Activated CD4-positive, alpha-beta T cell treated with anti-CD3 and anti-CD28 coated beads, Interleukin-2, amount 10 ng/mL, durations not matched to agents 24 days and 14 days (primary cell): ENCODE data around the gene TEX11. TPM values are rescaled to one million over a fixed set of nuclear protein-coding genes. Genes with fewer than 3 reads are reported as not detected.
"Not testable (repeated sequence)": the region's sequence is repeated elsewhere in the genome, so short reads cannot be mapped to it uniquely, and the experiment has no call there.

Experiments used
- DNase-seq: peaks from one replicate; pipeline ENCODE4 v3.0.0; 2022
- H3K27ac Mint-ChIP-seq: one replicate; pipeline ENCODE4 v1.8.0; 2022; ENCODE audit warnings: mild to moderate bottlenecking, mixed read lengths
- H3K27me3 Mint-ChIP-seq: one replicate; pipeline ENCODE4 v1.8.0; 2022; ENCODE audit warnings: mixed read lengths
- H3K36me3 Mint-ChIP-seq: one replicate; pipeline ENCODE4 v1.8.0; 2022; ENCODE audit warnings: low read depth, mild to moderate bottlenecking, mixed read lengths
- H3K4me1 Mint-ChIP-seq: one replicate; pipeline ENCODE4 v1.8.0; 2021; ENCODE audit warnings: mixed read lengths
- H3K4me3 Mint-ChIP-seq: one replicate; pipeline ENCODE4 v1.8.0; 2022; ENCODE audit warnings: mild to moderate bottlenecking, moderate library complexity, mixed read lengths
- H3K9me3 Mint-ChIP-seq: one replicate; pipeline ENCODE4 v1.8.0; 2021; ENCODE audit warnings: mixed read lengths
- intact Hi-C: fragments of 100-400 bp; cut with micrococcal nuclease; formaldehyde crosslinking; loops from one replicate; pipeline ENCODE4 v1.15.1; 2023
- total RNA-seq: library from RNA; stranded (reverse); gene quantifications from 2 replicates; pipeline ENCODE4 v1.2.3, GENCODE V29; 2022

The TEX11 gene
- total RNA-seq, 1 donor from 2014 or later, result not detected

GRCh38 chrX:70694339-70695122 lies 214.0 kb downstream of the TEX11 start:
- DNase-seq, result no peak
- H3K4me3 Mint-ChIP-seq, result no peak overlapping the region
- intact Hi-C loops, result no loop called here
- H3K27ac Mint-ChIP-seq, result no peak overlapping the region
- H3K4me1 Mint-ChIP-seq, result peaks cover 4% of the 10 kb centered on the region
- H3K9me3 Mint-ChIP-seq, result no peaks in the 10 kb centered on the region
- H3K27me3 Mint-ChIP-seq, result no peaks in the 10 kb centered on the region
- H3K36me3 Mint-ChIP-seq, result no peaks in the 10 kb centered on the region

DNA sequence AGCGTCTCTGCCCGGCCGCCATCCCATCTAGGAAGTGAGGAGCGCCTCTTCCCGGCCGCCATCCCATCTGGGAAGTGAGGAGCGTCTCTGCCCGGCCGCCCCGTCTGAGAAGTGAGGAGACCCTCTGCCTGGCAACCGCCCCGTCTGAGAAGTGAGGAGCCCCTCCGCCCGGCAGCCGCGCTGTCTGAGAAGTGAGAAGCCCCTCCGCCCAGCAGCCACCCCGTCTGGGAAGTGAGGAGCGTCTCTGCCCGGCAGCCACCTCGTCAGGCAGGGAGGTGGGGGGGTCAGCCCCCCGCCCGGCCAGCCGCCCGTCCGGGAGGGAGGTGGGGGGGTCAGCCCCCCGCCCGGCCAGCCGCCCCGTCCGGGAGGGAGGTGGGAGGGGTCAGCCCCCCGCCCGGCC lies 229.1 kb downstream of the TEX11 start:
- H3K4me1 Mint-ChIP-seq, H3K27ac Mint-ChIP-seq, H3K27me3 Mint-ChIP-seq, H3K4me3 Mint-ChIP-seq, DNase-seq, H3K9me3 Mint-ChIP-seq, H3K36me3 Mint-ChIP-seq: not testable (repeated sequence)
- intact Hi-C loops, result loop anchor here (10.0 kb wide), 1 partner anchor 505 kb away; no protein-coding TSS in a partner anchor

- Mint-ChIP-seq H3K4me1 (peaks cover 13% of the 10 kb centered on the region), H3K4me3 (peak overlapping the region; percentile 53), H3K9me3 (peaks cover 9% of the 10 kb centered on the region), H3K27me3 (no peaks in the 10 kb centered on the region), H3K27ac (peak overlapping the region; percentile 92), H3K36me3 (peaks cover 2% of the 10 kb centered on the region)
- intact Hi-C loops, result loop anchor here (1.0 to 10.0 kb wide), 3 partner anchors 80 to 510 kb away; no protein-coding TSS in a partner anchor
- no peak for DNase-seq
Observed at GRCh38 chrX:70675284-70675683, 233.2 kb downstream of the TEX11 start.

- no peaks in the 10 kb centered on the region for H3K27me3 Mint-ChIP-seq
- peaks cover 2% of the 10 kb centered on the region for H3K36me3 Mint-ChIP-seq
- H3K4me1 Mint-ChIP-seq, result peaks cover 13% of the 10 kb centered on the region
- no peak for DNase-seq
- intact Hi-C loops, result loop anchor here (1.0 to 10.0 kb wide), 4 partner anchors 8 to 512 kb away; no protein-coding TSS in a partner anchor
- H3K4me3 Mint-ChIP-seq, result no peak overlapping the region
- peak overlapping the region; percentile 90 for H3K27ac Mint-ChIP-seq
- H3K9me3 Mint-ChIP-seq, result peaks cover 9% of the 10 kb centered on the region
Observed at GRCh38 chrX:70672326-70672725, 236.2 kb downstream of the TEX11 start.

DNA sequence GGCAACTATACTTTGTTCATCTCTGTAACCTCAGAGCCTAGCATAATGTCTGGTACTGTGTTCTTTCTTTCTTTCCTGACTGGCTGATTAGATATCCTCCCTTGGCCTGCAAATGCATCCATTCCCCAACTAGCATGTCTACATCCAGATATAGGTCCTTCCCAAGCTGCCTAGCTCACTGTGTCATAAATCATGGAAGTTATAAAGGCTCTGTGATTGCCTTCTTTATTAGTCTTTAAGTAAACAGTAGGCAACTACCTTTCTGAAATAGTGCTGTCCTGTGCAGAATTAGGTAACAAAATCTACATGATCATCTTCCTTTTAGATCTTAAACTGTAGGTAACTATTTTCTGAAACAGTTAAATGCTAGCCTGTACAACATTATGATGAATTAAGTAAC lies 239.4 kb downstream of the TEX11 start:
- H3K36me3 Mint-ChIP-seq, result no peaks in the 10 kb centered on the region
- H3K9me3 Mint-ChIP-seq, result peaks cover 3% of the 10 kb centered on the region
- no peak for DNase-seq
- H3K27me3 Mint-ChIP-seq, result no peaks in the 10 kb centered on the region
- intact Hi-C loops, result no loop called here
- H3K4me3 Mint-ChIP-seq, result no peak overlapping the region
- H3K27ac Mint-ChIP-seq, result no peak overlapping the region
- peaks cover 9% of the 10 kb centered on the region for H3K4me1 Mint-ChIP-seq

DNA sequence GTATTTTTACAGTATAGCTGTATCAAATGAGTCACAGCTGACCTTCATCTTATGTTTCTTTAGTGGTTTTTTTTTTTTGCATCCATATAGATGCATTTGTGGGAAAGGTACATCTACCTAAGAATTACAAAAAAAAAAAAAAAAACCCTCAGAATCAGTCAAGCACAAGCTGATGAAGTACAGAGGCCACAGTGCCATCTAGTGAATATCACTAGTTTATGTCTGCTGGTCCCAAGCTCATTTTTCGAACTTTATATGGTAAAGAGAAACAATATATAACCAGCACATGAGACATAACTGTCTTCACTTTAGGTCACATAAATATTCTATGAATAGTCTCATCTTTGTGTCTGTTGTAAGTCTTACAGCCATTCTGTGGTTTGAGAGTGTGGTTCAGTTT lies 243.8 kb downstream of the TEX11 start:
- H3K4me1 Mint-ChIP-seq, result no peaks in the 10 kb centered on the region
- no peaks in the 10 kb centered on the region for H3K36me3 Mint-ChIP-seq
- H3K27ac Mint-ChIP-seq, result no peak overlapping the region
- H3K27me3 Mint-ChIP-seq, result no peaks in the 10 kb centered on the region
- intact Hi-C loops, result loop anchor here (1.0 kb wide), 2 partner anchors 8 to 212 kb away; no protein-coding TSS in a partner anchor
- no peaks in the 10 kb centered on the region for H3K9me3 Mint-ChIP-seq
- no peak overlapping the region for H3K4me3 Mint-ChIP-seq
- peak; percentile 63 for DNase-seq

- H3K36me3 Mint-ChIP-seq, H3K27me3 Mint-ChIP-seq, DNase-seq, H3K4me3 Mint-ChIP-seq, H3K27ac Mint-ChIP-seq, H3K4me1 Mint-ChIP-seq, intact Hi-C loops, H3K9me3 Mint-ChIP-seq: not testable (repeated sequence)
Observed at GRCh38 chrX:70661124-70661523, 247.4 kb downstream of the TEX11 start.

- H3K27me3 Mint-ChIP-seq, H3K4me3 Mint-ChIP-seq, DNase-seq, H3K9me3 Mint-ChIP-seq, H3K27ac Mint-ChIP-seq, H3K4me1 Mint-ChIP-seq, H3K36me3 Mint-ChIP-seq: not testable (repeated sequence)
- intact Hi-C loops, result loop anchor here (2.0 to 5.0 kb wide), 3 partner anchors 65 to 595 kb away; partner anchors contain the start of gene ZMYM3
Observed at GRCh38 chrX:70657546-70657945, 251.0 kb downstream of the TEX11 start.

GRCh38 chrX:70656304-70656703 lies 252.2 kb downstream of the TEX11 start:
- peak overlapping the region; percentile 81 for H3K27ac Mint-ChIP-seq
- H3K36me3 Mint-ChIP-seq, result no peaks in the 10 kb centered on the region
- H3K4me1 Mint-ChIP-seq, result peaks cover 9% of the 10 kb centered on the region
- H3K9me3 Mint-ChIP-seq, result no peaks in the 10 kb centered on the region
- DNase-seq, result peak; percentile 61
- H3K4me3 Mint-ChIP-seq, result peak overlapping the region; percentile 22
- intact Hi-C loops, result loop anchor here (2.0 to 5.0 kb wide), 3 partner anchors 64 to 596 kb away; partner anchors contain the start of gene ZMYM3
- no peaks in the 10 kb centered on the region for H3K27me3 Mint-ChIP-seq

- H3K4me3 Mint-ChIP-seq, H3K36me3 Mint-ChIP-seq, H3K4me1 Mint-ChIP-seq, DNase-seq, H3K27ac Mint-ChIP-seq, H3K27me3 Mint-ChIP-seq, H3K9me3 Mint-ChIP-seq, intact Hi-C loops: not testable (repeated sequence)
Observed at GRCh38 chrX:70647910-70648309, 260.6 kb downstream of the TEX11 start.

GRCh38 chrX:70636218-70636617 lies 272.3 kb downstream of the TEX11 start:
- no peak overlapping the region for H3K27ac Mint-ChIP-seq
- no peak for DNase-seq
- H3K4me1 Mint-ChIP-seq, result no peaks in the 10 kb centered on the region
- H3K27me3 Mint-ChIP-seq, result no peaks in the 10 kb centered on the region
- no peaks in the 10 kb centered on the region for H3K9me3 Mint-ChIP-seq
- intact Hi-C loops, result no loop called here
- H3K36me3 Mint-ChIP-seq, result no peaks in the 10 kb centered on the region
- H3K4me3 Mint-ChIP-seq, result no peak overlapping the region

DNA sequence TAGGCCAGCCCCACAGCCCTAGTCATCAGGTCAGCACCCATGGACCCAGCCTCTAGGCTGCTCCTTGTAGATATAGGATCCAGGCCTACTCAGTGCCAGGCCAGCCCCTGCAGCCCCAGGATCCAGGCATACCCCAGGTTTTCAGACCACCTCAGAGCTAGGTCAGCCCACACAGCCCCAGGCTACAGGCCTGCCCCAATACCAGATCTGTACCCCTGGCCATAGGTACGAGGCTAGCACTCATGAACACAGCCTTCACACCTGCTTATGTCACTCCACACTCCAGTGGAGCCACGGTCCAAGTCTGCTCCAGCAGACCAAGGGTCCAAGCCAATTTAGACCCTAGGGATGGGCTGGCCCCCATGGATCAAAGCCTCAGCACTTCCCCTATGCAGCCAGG lies 272.8 kb downstream of the TEX11 start:
- Mint-ChIP-seq H3K27ac (no peak overlapping the region), H3K4me1 (no peaks in the 10 kb centered on the region), H3K4me3 (no peak overlapping the region), H3K36me3 (no peaks in the 10 kb centered on the region), H3K9me3 (no peaks in the 10 kb centered on the region), H3K27me3 (no peaks in the 10 kb centered on the region)
- no peak for DNase-seq
- intact Hi-C loops, result no loop called here

GRCh38 chrX:70635227-70635626 lies 273.3 kb downstream of the TEX11 start:
- Mint-ChIP-seq H3K9me3 (no peaks in the 10 kb centered on the region), H3K36me3 (no peaks in the 10 kb centered on the region), H3K27ac (no peak overlapping the region), H3K27me3 (no peaks in the 10 kb centered on the region), H3K4me1 (no peaks in the 10 kb centered on the region), H3K4me3 (no peak overlapping the region)
- intact Hi-C loops, result no loop called here
- no peak for DNase-seq

DNA sequence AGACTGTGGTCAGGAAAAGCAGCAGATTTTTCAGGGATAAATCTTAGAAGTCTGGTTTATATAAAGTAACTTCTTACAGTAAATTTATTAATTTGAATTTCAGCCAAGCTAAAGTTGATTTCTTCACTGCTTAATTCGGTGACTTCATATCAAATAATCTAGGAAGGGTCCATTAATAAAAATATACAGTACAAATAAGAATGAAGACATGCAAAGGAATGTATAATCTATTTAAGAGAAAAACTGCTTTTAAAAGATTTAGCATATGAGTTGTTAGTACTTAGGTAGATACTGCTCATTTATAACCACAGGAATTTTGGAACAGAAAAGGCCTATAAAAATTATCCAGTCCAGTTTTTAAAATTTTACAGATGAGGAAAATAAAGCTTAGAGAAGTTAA lies 286.8 kb downstream of the TEX11 start:
- Mint-ChIP-seq H3K27me3 (peaks cover 11% of the 10 kb centered on the region), H3K36me3 (no peaks in the 10 kb centered on the region), H3K27ac (no peak overlapping the region), H3K4me3 (no peak overlapping the region), H3K4me1 (no peaks in the 10 kb centered on the region), H3K9me3 (no peaks in the 10 kb centered on the region)
- no peak for DNase-seq
- intact Hi-C loops, result no loop called here
